ENCODE results near the gene CAPN13.

- no peak for TF ChIP-seq CTCF (IDR thresholded peaks at IDR 0.05)
- no peak for TF ChIP-seq POLR2A (IDR thresholded peaks at IDR 0.05)
Measured at GRCh38 chr2:30803281-30803680, 4.0 kb downstream of the CAPN13 start.

All from stomach (tissue), 4 donors.